GM19324 (cell line): ENCODE results near the gene ZNF232.
"Not testable (repeated sequence)": the region's sequence is repeated elsewhere in the genome, so short reads cannot be mapped to it uniquely, and the experiment has no call there.

Source experiments
- ATAC-seq: cut with Tn5 transposase; IDR thresholded peaks from one replicate; pipeline ENCODE4 v1.9.1; 2021; ENCODE audit warnings: mild to moderate bottlenecking, moderate library complexity; ENCODE audit not compliant: unreplicated experiment, low FRiP score

ZNF232 gene

DNA sequence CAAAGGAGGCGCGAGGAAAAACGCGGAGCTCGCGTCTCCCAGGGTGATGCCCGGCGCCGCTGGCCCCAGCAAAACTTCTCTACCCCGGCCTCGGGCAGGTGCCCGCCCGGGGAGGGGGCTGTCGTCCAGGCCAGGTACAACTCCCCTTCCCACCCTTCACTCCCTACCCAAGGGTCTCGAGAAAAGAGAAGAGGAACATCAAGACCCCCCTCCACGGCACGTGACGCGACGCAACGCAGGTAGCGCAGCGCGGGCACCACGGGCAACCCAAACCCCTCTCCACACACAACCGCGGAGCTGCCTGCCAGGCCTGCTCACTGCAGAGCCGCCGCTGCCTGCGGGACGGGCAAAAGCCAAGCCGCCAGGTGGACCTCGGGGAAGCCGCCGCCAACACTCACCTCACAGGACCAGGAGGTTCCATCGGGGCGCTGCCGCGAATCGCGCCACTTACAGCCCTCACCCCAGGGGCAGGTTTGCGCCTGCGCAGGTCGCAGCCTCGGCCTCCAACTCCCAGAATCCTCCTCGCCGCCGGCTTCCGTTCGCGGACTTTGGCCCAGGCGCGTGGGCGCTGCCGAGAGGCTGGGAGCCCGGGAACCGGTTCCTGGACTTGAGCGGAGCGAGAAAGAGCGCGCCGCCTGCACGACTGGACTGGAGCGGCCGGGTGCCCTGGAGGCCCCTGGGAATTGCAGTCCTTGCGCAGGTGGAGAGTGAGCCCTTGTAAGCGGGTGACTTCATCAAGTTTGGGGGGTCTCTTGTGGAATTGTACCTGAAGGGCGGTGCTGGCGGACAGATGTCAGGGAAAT is at the start of gene ZNF232:
Gene ZNF232, minus strand, starts transcription at position 477 of the 803 bp plus-strand sequence. Its CDS starts 56 bp downstream, at position 421.
- ATAC-seq = peak; percentile 88

DNA sequence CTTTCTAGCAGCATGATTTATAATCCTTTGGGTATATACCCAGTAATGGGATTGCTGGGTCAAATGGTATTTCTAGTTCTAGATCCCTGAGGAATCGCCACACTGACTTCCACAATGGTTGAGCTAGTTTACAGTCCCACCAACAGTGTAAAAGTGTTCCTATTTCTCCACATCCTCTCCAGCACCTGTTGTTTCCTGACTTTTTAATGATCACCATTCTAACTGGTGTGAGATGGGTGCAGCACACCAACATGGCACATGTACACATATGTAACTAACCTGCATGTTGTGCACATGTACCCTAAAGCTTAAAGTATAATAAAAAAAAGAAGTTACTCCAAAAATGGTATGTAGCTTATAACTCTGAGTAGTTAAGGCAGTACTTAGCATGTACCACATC is 49.0 kb upstream of the ZNF232 start:
- not testable (repeated sequence) for ATAC-seq

GRCh38 chr17:5146122-5146521 is 34.4 kb upstream of the ZNF232 start:
- not testable (repeated sequence) for ATAC-seq

DNA sequence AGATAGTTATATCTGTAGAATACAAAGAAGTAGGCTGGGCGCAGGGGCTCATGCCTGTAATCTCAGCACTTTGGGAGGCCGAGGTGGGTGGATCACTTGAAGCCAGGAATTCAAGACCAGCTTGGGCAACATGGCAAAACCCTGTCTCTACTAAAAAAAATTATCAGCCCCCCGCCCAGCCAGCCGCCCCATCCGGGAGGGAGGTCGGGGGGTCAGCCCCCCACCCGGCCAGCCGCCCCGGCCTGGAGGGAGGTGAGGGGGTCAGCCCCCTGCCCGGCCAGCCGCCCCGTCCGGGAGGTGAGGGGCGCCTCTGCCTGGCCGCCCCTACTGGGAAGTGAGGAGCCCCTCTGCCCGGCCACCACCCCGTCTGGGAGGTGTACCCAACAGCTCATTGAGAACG is 31.2 kb upstream of the ZNF232 start:
- not testable (repeated sequence) for ATAC-seq

DNA sequence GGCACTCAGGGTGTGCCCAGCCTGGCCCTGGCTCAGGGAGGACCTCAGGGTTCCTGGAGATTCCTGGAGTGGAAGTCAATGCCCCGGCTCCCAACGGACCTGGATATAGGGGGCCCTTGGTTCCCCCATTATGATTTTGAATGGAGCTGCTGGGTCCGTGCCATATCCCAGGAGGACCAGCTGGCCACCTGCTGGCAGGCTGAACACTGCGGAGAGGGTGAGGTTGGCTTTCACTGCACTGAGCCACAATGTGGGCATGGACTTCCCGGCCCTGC is 27.7 kb upstream of the ZNF232 start:
- no peak for ATAC-seq

- no peak for ATAC-seq
Observed at GRCh38 chr17:5138616-5139457, 27.2 kb upstream of the ZNF232 start.

GRCh38 chr17:5138198-5138544 is 26.5 kb upstream of the ZNF232 start:
- ATAC-seq = not testable (repeated sequence)

GRCh38 chr17:5137511-5138197 is 26.0 kb upstream of the ZNF232 start:
- not testable (repeated sequence) for ATAC-seq

GRCh38 chr17:5136580-5137412 is 25.1 kb upstream of the ZNF232 start:
- ATAC-seq = not testable (repeated sequence)

DNA sequence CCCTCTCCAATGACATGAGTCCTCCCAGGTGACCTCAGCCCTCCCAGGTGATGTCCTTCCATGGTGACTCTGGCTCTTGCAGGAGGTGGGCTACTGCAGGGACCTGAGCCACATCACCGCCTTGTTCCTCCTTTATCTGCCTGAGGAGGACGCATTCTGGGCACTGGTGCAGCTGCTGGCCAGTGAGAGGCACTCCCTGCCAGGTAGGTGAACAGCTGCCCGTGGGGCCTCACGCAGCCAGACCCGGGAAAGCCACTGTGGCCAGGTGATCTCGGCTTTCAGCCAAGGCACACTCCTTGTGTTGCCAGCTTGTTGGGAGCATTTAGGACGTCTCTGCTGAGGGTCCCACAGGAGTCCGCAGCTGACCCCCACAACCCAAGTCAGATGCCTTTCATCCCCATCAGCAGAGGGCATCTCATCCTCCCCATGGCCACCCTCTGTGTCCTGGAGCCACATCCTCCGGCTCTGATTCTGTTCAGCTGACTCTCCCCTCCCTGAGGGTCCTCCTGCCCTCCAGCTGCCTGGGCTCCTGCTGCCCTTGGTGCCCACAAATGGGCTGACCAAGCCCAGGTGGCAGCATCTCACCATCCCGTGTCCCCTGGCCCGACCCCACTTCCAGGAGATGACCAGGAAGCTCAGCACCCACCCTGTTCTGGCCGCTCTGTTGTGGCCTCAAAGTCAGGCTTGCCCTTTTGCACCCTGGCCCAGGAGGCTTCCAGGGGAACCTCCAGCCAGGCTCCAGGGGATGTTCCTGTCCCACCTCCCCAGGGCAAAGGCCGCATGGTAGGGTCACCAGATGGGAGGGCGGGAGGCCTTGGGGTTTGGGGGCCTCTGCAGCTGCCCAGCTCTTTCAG is 24.3 kb upstream of the ZNF232 start:
- ATAC-seq = no peak

DNA sequence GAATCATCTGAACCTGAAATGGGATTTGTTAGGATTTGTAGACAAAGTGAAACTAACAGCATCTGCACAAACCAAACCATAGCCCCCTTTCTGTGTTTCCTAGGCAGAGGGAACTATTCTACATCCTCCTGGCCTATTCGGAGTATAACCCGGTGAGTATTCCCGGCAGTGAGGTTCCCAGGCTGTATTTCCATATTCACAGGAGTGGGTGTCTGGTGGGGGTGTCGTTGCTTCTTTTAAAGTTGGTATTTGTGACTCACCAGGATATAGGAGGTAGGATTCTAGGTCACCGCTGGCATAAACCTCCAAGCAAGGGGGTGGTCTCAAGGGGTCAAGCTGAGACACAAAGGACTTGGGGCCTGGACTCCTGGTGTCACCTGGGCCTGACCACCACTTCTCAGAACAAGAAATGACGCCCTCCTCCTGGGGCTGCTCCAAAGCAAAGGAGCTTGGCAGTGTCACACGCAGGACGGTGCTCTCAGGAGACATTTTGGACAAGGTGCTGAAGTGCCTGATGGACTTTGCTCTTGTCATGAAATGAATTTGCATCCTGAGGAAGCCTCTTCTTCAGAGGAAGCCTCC is 23.5 kb upstream of the ZNF232 start:
- ATAC-seq = not testable (repeated sequence)

DNA sequence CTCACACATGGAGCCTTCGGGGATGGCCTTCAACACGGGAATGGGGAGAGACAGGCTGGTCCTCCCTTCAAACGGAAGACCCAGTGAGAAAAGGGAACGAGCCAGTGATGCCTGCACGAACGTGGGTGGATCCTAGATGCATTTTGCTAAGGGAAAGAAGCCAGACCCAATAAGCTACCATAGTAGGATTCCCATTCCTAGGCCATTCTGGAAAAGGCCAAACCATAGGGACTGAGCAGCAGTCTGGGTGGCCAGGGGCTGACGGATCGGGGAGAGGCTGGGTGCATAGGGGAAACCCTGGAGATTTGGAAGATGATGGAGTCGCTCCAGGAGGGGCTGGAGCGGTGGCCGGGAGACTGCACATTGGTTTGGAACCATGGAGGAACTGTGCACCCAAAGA is 22.9 kb upstream of the ZNF232 start:
- ATAC-seq = not testable (repeated sequence)

GRCh38 chr17:5133961-5134360 is 22.3 kb upstream of the ZNF232 start:
- not testable (repeated sequence) for ATAC-seq

- ATAC-seq = no peak
Observed at GRCh38 chr17:5133311-5133710, 21.6 kb upstream of the ZNF232 start.

DNA sequence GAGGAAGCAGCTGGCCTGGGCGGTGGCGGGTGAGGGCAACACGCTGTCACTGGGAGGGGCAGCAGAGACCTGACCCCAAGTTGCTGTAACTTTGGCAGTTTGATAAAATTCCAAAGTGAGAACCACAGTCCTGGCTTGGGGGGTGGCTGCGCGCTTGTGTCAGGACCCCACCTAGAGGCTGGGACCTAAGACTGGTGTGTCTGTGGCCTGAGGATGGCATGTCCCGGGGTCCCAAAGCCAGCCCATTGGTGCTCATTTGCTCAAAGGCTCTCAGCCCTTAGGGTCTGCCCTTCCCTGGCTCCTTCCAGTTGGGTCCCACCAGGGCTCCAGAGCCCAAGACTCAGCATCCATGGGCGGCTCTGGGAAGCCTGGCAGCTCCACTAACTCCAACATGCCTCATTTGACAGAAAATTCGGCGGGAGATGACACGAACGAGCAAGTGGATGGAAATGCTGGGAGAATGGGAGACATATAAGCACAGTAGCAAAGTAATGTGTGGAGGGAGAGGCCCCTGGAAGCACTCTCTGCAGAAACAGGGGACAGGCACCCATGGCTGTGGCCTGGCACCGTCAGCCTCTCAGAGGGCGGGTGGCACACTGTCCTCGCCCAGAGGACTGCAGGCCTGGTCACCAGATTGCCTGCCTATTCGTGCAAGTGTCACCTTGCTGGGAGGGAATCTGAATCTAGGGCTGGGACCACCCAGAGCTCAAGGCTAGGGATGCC is 21.0 kb upstream of the ZNF232 start:
- not testable (repeated sequence) for ATAC-seq

- not testable (repeated sequence) for ATAC-seq
Observed at GRCh38 chr17:5131799-5132502, 20.3 kb upstream of the ZNF232 start.

DNA sequence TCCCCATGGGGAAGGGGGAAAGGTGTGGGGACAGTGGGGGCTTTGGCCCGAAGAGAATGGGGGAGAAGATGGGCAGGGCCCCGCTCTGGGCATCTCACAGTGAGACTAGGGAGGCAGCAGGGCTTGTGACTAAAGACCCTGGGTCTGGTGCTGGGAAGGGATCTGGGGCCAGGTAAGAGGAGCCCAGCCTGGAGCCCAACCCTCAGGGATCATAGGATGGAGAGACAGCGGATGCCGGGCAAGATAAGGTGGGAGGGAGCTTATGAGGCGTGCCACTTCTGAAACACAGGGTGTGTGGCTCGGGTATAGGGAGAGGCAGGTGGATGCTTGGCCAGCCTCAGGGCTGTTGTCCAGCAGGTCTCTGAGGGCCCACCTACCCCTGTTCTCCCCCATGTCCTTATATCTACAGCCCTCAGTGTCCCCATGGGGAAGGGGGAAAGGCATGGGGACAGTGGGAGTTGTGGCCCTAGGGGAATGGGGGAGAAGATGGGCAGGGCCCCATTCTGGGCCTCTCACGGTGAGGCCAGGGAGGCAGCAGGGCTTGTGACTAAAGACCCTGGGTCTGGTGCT is 19.6 kb upstream of the ZNF232 start:
- no peak for ATAC-seq
